ENCODE results near the gene COTL1.

Gene COTL1

GRCh38 chr16:84617791-84618580 is at the start of gene COTL1:
COTL1 (minus strand) TSS chr16:84618078; CDS start chr16:84617914, 164 bp downstream.
- DNase-seq: peak; percentile 51

- no peak for DNase-seq
These were observed 48.0 kb upstream of the COTL1 start for GRCh38 chr16:84665843-84666242.

GRCh38 chr16:84665359-84665758 is 47.5 kb upstream of the COTL1 start:
- no peak for DNase-seq

GRCh38 chr16:84663433-84664101 is 45.7 kb upstream of the COTL1 start:
- DNase-seq: peak; percentile 26

- no peak for DNase-seq
These were observed 44.6 kb upstream of the COTL1 start for GRCh38 chr16:84662471-84662870.

GRCh38 chr16:84661418-84662060 is 43.7 kb upstream of the COTL1 start:
- DNase-seq: no peak

- no peak for DNase-seq
These were observed 43.1 kb upstream of the COTL1 start for GRCh38 chr16:84660973-84661372.

GRCh38 chr16:84659656-84660300 is 41.9 kb upstream of the COTL1 start:
- no peak for DNase-seq

GRCh38 chr16:84658690-84659089 is 40.8 kb upstream of the COTL1 start:
- DNase-seq: no peak

GRCh38 chr16:84657229-84657837 is 39.5 kb upstream of the COTL1 start:
- no peak for DNase-seq

- DNase-seq: no peak
These were observed 38.8 kb upstream of the COTL1 start for GRCh38 chr16:84656649-84657048.

- no peak for DNase-seq
These were observed 37.1 kb upstream of the COTL1 start for GRCh38 chr16:84654998-84655397.

- DNase-seq: no peak
These were observed 36.4 kb upstream of the COTL1 start for GRCh38 chr16:84654238-84654637.

GRCh38 chr16:84652566-84652965 is 34.7 kb upstream of the COTL1 start:
- DNase-seq: no peak

- DNase-seq: no peak
These were observed 32.4 kb upstream of the COTL1 start for GRCh38 chr16:84650062-84650991.

- no peak for DNase-seq
These were observed 31.6 kb upstream of the COTL1 start for GRCh38 chr16:84649511-84649861.

- no peak for DNase-seq
These were observed 31.0 kb upstream of the COTL1 start for GRCh38 chr16:84648595-84649510.

- DNase-seq: peak; percentile 14
These were observed 30.1 kb upstream of the COTL1 start, which contains the start of gene KLHL36 for GRCh38 chr16:84647828-84648594. KLHL36 (plus strand) TSS chr16:84648511; CDS start chr16:84650868, 2,357 bp downstream.

- no peak for DNase-seq
These were observed 25.8 kb upstream of the COTL1 start for GRCh38 chr16:84643674-84644073.

GRCh38 chr16:84643180-84643583 is 25.3 kb upstream of the COTL1 start:
- DNase-seq: no peak

Measured in DMS79 treated with DMSO at 0.1 percent for 48 hours (cell line).